Heart left ventricle (tissue), 16 donors: ENCODE results near the gene GPR87. TPM values are rescaled to one million over a fixed set of nuclear protein-coding genes. Genes with fewer than 3 reads are reported as not detected.

Experiments
- ATAC-seq, 4 donors: fragments of 200-7000 bp; cut with Tn5 transposase; one replicate each; pipeline ENCODE4 v1.9.1; 2020 to 2022; ENCODE audit warnings: moderate library complexity in 4 of 4, mild to moderate bottlenecking in 3 of 4, moderate number of reproducible peaks in 1 of 4
- DNase-seq, 5 donors: peaks; one replicate each; pipeline ENCODE4 v3.0.0-alpha.2; 2020
- H3K27ac ChIP-seq, 12 donors: fragments of 200-600 bp; sonication (generic) in 4 of 12; one replicate each; pipeline versions ENCODE4 v1.5.0 to v1.8.0; 2016 to 2022; ENCODE audit warnings: mild to moderate bottlenecking in 2 of 12
- H3K27me3 ChIP-seq, 9 donors: fragments of 200-600 bp; sonication (generic) in 2 of 9; one replicate each; pipeline versions ENCODE4 v1.5.1 to v1.8.0; 2016 to 2022; ENCODE audit warnings: mild to moderate bottlenecking in 3 of 9
- H3K36me3 ChIP-seq, 9 donors: fragments of 200-600 bp; sonication (generic) in 2 of 9; one replicate each; pipeline versions ENCODE4 v1.5.0 to v1.8.0; 2018 to 2022; ENCODE audit warnings: mild to moderate bottlenecking in 2 of 9
- H3K4me1 ChIP-seq, 12 donors: fragments of 200-600 bp; sonication (generic) in 4 of 12; one replicate each; pipeline versions ENCODE4 v1.5.0 to v1.8.0; 2016 to 2022; ENCODE audit warnings: mild to moderate bottlenecking in 3 of 12
- H3K4me3 ChIP-seq, 12 donors: fragments of 200-600 bp; sonication (generic) in 4 of 12; one replicate each; pipeline versions ENCODE4 v1.5.0 to v1.8.0; 2017 to 2022; ENCODE audit warnings: mild to moderate bottlenecking in 9 of 12, moderate library complexity in 4 of 12
- H3K9me3 ChIP-seq, 12 donors: fragments of 200-600 bp; sonication (generic) in 4 of 12; one replicate each; pipeline versions ENCODE4 v1.5.0 to v1.8.0; 2016 to 2022; ENCODE audit warnings: mild to moderate bottlenecking in 1 of 12
- CTCF ChIP-seq, 12 donors: fragments of 200-600 bp; sonication (generic) in 4 of 12; IDR thresholded peaks; one replicate each; pipeline versions ENCODE4 v1.5.0 to v1.8.0; 2018 to 2022; ENCODE audit warnings: antibody characterized with exemption in 12 of 12, mild to moderate bottlenecking in 5 of 12
- POLR2A ChIP-seq, 2 donors: fragments of 450-650 bp; IDR thresholded peaks; one replicate each; pipeline ENCODE4 v1.6.1; 2017; ENCODE audit warnings: antibody characterized with exemption in 2 of 2, mild to moderate bottlenecking in 2 of 2, moderate library complexity in 2 of 2
- WGBS, 4 donors: extraction: QIAGEN DNeasy Blood & Tissue Kit in 2 of 4; methylation state at CpG; one replicate each; pipeline versions ENCODE4 v1.1.5 to v1.1.7; 2013 to 2018; 5-methylcytosine and 5-hydroxymethylcytosine counted together
- intact Hi-C, 10 donors: fragments of 100-400 bp; cut with DNase I; formaldehyde crosslinking; loops; one replicate each; pipeline versions ENCODE4 v1.11.1 to v1.14.2; 2022
- polyA plus RNA-seq, 2 donors: library from polyadenylated mRNA; stranded (reverse); fragments of 200-250 nt; gene quantifications; one replicate each; pipeline ENCODE4 v1.2.3, GENCODE V29; 2013
- total RNA-seq, 9 donors: library from RNA; depleted of rRNA in 2 of 9; stranded (reverse); fragments of >200 nt in 2 of 9; fragmentation: NEBNext Ultra II Directional in 3 of 9; extraction: Animal tissue kit (Norgen Biotek cat#: 25700) in 3 of 9; gene quantifications; one replicate each; pipeline versions ENCODE4 v1.1.0 to v1.2.4, GENCODE V29; 2016 to 2023
- donor health status: ischemic (EF 13 %, LVEDD 7.1; RV severe dilation, severe dysfunction).
- donor health status: healthy with polysubstance abuse.
- donor health status: DM: no; HTN: yes; CAD: no.
- donor health status: DM: no; HTN: no; CAD: no.
- donor health status: ischemic (EF 25% LVEDD 6.9; RV normal size, moderate dysfunction).
- donor health status: ischemic (EF 25% LVEDD 5.7; RV mildly dilated, moderate dysfunction).
- donor health status: healthy.
- donor health status: DM: yes; HTN: yes; CAD: no.
- donor health status: ischemic (EF 35%, LVEDD 5.7; RV mildly dilated, moderate dysfunction).
- donor health status: nonischemic (EF 11% LVEDD 7.7; RV severe dilation, severe dysfunction).
- donor health status: DM: yes; HTN: yes; CAD: no.
- donor health status: PGD.
- donor health status: ischemic (EF 29% LVEDD 5.4; RV normal size, mild dysfunction).
- donor health status: nonischemic (EF 23%, LVEDD 6.1; RV moderate dilation, normal function).

Gene GPR87
- total and polyA plus RNA-seq, 11 donors: not detected

- no peaks in the 10 kb centered on the region for H3K36me3 ChIP-seq
- ATAC-seq (peak in 1 of 4 donors; percentile 31), DNase-seq (no peak)
- no peaks in the 10 kb centered on the region for H3K27me3 ChIP-seq
- TF ChIP-seq POLR2A (IDR thresholded peaks at IDR 0.05) (no peak), CTCF (IDR thresholded peaks at IDR 0.05) (no peak)
- 51 to 62% (median 55%) methylated on average over 4 of the region's 4 CpGs for WGBS, 4 donors
- peaks cover 0 to 53% (median 0%) of the 10 kb centered on the region in 12 donors for H3K4me1 ChIP-seq
- no peaks in the 10 kb centered on the region for H3K9me3 ChIP-seq
- intact Hi-C loops: no loop called here
- H3K27ac ChIP-seq: peak within 1 kb of the TSS in 11 of 12 donors; percentile 7 to 78 (median 39)
- H3K4me3 ChIP-seq: peak within 1 kb of the TSS in 10 of 12 donors; percentile 7 to 49 (median 36)
Observed at GRCh38 chr3:151278230-151278629, 38.4 kb downstream of the GPR87 start, which contains the start of gene P2RY14. P2RY14 (minus strand) TSS chr3:151278542; CDS start chr3:151214316, 64,226 bp downstream.

GRCh38 chr3:151276687-151277042 is 40.0 kb downstream of the GPR87 start:
- H3K27ac ChIP-seq: peak overlapping the region in 9 of 12 donors; percentile 6 to 78 (median 35)
- H3K4me1 ChIP-seq: peaks cover 0 to 52% (median 0%) of the 10 kb centered on the region in 12 donors
- peak overlapping the region in 9 of 12 donors; percentile 19 to 49 (median 37) for H3K4me3 ChIP-seq
- no peak for DNase-seq
- ATAC-seq: no peak
- TF ChIP-seq CTCF (IDR thresholded peaks at IDR 0.05): no peak
- no peak for TF ChIP-seq POLR2A (IDR thresholded peaks at IDR 0.05)
- 75 to 83% (median 75%) methylated on average over 6 of the region's 6 CpGs for WGBS, 4 donors
- no peaks in the 10 kb centered on the region for H3K27me3 ChIP-seq
- intact Hi-C loops: no loop called here
- H3K9me3 ChIP-seq: no peaks in the 10 kb centered on the region
- H3K36me3 ChIP-seq: no peaks in the 10 kb centered on the region

GRCh38 chr3:151276038-151276686 is 40.5 kb downstream of the GPR87 start:
- Histone ChIP-seq H3K4me1 (peaks cover 0 to 55% (median 0%) of the 10 kb centered on the region in 12 donors), H3K27me3 (no peaks in the 10 kb centered on the region), H3K9me3 (no peaks in the 10 kb centered on the region), H3K27ac (peak overlapping the region in 9 of 12 donors; percentile 6 to 78 (median 35)), H3K4me3 (peak overlapping the region in 9 of 12 donors; percentile 19 to 49 (median 37)), H3K36me3 (no peaks in the 10 kb centered on the region)
- 63 to 83% (median 71%) methylated on average over 2 of the region's 2 CpGs for WGBS, 4 donors
- ATAC-seq (no peak), DNase-seq (no peak)
- TF ChIP-seq POLR2A (IDR thresholded peaks at IDR 0.05): no peak
- TF ChIP-seq CTCF (IDR thresholded peaks at IDR 0.05): no peak
- intact Hi-C loops: no loop called here

- WGBS, 4 donors: 63 to 67% (median 65%) methylated on average over 5 of the region's 5 CpGs
- intact Hi-C loops: no loop called here
- Histone ChIP-seq H3K4me3 (peak overlapping the region in 2 of 12 donors; percentile 5 to 42), H3K27me3 (no peaks in the 10 kb centered on the region), H3K9me3 (no peaks in the 10 kb centered on the region), H3K27ac (peak overlapping the region in 4 of 12 donors; percentile 2 to 51 (median 12)), H3K4me1 (peaks cover 0 to 55% (median 0%) of the 10 kb centered on the region in 12 donors), H3K36me3 (no peaks in the 10 kb centered on the region)
- DNase-seq: no peak
- TF ChIP-seq CTCF (IDR thresholded peaks at IDR 0.05) (no peak), POLR2A (IDR thresholded peaks at IDR 0.05) (no peak)
- ATAC-seq: no peak
Observed at GRCh38 chr3:151275091-151275490, 41.5 kb downstream of the GPR87 start.
